Measurements from ENCODE around the gene TTC28.

- TF ChIP-seq CTCF (IDR thresholded peaks at IDR 0.05; ENCODE audit: insufficient read depth, low read length, poor library complexity, severe bottlenecking) (no peak), EZH2phosphoT487 (conservative IDR thresholded peaks at IDR 0.05; ENCODE audit: low read length) (no peak)
Measured at GRCh38 chr22:28203286-28203685, 476.4 kb downstream of the TTC28 start.

Measured in SU-DHL-6 (cell line).